ENCODE results near the gene CLDN17.

CLDN17 gene, protein sequence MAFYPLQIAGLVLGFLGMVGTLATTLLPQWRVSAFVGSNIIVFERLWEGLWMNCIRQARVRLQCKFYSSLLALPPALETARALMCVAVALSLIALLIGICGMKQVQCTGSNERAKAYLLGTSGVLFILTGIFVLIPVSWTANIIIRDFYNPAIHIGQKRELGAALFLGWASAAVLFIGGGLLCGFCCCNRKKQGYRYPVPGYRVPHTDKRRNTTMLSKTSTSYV

DNA sequence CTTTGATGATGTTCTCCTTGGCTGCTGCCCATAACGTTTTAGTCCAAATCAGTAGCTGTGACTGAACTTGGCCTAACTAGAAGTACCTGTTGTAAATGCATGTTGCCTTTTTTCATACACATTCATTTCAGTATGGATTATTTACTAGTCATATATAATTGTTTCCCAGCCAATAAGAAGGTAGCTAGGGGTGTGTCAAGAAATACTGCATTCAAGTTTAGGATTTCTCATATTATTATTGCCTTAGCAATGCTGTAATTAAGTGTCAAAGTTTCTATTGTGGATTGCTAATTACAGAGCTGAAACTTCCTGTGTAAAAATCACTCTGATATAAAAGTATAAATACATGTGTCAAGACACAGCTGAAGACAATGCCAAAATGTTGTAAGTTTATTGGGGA lies at the start of gene CLDN17:
Gene CLDN17 (minus strand): TSS at position 101 of the 400 bp plus-strand sequence. CDS start 188 bp downstream, outside the sequence.
- DNase-seq = no peak

DNA sequence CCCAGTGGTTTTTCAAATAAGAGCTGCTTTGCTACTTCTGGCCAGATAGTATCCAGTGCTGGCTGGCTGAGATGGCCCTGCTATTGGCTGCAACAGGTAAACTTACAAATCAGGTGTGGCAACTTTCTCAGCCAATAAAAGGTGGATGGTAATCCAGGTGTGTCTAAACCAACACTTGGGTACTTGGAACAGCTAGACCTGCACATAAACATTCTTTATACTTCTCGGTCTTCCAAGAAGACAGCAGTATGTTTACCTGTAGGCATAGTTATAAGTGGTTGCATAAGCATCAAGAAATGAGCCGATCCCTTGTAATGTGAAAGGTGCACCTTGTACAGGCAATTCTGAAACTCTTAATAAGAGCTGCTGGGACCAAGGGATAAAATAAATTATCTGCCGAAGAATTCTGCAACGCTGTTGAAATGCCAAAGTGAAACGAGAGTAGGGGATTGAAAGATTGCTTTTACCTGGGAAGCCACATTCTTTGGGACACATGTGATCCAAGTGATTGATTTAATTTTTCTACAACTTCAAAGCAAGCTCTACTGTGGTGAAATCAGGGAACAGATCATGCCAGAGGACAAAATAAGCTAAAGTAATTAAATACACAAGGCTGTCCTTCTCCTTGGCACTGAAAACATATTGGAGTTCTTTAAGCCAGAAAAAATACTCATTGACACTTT lies 49.6 kb upstream of the CLDN17 start, which contains the start of gene CLDN8:
Gene CLDN8 (minus strand): TSS at position 57 of the 683 bp plus-strand sequence. CDS start 172 bp downstream, outside the sequence.
- DNase-seq = no peak

DNA sequence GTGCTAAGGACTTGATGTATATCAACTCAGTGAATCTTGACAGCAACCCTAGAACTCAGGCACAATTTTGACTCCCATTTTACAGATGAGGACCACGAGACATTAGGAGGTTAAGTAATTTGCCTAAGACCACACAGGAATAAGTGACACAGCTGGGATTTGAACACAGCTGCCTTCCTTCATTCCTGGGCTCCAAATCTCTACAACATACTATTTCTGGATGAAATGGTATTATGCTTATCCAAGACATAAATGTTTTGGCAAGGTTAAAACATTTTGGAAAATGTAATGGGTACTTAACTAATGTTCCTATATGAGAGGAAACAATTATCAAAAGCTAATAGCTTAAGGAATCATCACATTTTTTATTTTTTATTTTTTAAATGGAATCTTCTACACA lies 44.5 kb upstream of the CLDN17 start:
- DNase-seq = no peak

DNA sequence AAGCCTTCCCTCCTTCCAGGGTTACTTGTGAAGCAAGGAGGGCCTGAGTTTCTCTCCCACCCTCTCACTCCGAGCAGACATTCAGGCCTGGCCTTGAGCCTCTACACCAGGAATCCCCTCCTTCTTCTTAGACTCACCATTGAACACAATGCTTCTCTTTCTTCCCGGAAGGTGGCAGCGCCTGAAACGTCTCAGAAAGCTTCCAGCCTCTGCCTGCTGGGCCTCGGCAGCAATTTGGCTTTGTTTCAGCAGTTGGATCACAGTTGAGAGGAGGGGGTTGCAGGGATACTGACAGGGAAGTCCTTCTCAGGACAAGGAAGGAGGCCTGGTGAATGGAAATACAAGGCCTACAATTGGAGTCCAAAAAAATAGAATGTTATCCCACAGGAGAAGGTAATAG lies 43.0 kb upstream of the CLDN17 start:
- no peak for DNase-seq

DNA sequence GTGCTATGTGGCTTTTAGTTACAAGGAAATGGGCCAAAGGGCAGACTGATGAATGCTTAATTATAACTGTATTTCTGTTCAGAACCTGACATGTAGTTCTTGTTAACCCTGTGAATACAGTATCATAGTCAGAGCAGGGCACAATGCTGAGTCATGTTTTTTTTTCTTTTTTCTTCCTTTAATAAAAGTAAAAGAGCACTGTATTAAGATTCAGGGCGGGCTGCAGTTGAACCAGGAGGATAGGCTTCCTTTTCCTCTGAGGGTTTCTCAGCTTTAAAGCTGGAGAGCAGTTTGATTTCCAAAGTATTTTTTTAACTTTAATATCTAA lies 40.6 kb upstream of the CLDN17 start:
- no peak for DNase-seq

DNA sequence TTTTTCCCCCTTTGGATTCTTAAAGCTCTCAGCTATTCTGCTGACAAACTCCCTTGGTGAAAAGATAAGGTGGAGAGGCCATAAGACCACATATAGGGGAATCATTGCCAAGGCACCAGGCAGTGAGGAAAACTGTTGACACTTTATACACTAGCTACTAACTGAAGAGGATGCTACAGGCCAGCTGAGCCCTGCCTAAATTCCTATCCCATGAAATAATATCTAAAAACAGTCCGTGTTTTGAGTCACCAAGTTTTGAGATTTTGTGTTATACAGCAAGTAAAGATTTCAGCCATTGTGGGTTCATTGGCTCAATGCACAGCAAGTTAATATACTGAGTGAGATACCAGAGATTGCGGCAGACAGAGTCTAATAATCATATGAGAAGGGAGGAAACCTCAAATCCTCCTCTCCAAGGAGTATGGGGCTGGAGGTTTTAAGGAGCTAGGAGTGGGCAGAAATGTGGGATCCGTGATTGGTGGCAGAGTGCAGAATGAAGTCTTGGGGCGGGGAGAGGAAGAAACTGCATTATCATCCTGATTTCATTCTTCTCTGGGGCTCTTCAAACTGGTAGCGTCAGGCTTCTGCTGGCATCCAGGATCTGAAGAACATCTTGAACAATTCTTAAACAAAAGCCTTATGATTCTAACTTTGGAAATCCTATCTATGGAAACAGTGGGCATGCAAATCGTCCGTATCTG lies 40.1 kb upstream of the CLDN17 start:
- no peak for DNase-seq

DNA sequence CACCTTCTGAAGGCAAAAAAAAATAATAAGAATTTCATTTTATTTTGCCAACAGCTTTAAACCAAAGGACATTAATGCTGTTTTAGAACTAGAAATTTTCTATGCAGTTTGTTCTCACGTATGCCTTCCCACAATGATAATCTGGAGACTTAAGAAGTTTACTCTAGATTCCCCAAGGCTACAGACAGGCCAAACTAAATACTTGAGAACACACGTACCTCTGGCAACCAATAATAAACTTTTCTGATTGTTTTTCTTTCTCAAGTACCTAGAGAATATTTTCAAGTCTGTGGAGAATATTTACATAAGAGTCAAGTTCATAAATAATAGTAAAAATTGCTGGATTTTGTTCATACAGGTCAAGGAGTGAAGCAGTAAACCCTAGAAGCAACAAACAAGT lies 33.4 kb upstream of the CLDN17 start:
- DNase-seq = no peak

DNA sequence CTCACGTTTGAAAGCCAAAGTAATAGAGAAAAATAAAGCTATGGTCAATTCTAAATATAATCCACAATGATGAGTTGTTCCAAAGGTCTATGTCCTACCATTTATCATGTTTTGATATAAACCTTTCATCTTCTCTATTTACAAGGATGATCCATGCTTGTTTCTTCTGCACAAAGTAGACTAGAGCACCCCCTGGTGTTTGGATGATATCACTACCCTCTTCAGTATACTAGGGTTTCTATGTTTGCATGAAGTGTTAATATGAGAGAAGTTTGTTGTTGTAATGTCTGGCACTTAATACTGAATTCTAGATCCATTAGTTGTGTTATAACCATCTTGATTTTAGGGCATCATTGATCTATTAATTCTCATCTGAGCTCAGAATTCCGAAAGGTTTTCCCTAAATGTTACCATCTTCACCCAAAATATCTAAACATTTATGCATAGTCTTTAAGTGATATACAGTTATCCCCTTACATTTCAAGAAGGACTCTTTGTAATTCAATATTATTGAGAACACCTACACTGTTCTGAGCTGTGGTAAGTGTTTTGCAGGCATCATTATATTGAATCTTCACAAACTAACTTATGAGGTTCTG lies 28.2 kb upstream of the CLDN17 start:
- peak; percentile 29 for DNase-seq

DNA sequence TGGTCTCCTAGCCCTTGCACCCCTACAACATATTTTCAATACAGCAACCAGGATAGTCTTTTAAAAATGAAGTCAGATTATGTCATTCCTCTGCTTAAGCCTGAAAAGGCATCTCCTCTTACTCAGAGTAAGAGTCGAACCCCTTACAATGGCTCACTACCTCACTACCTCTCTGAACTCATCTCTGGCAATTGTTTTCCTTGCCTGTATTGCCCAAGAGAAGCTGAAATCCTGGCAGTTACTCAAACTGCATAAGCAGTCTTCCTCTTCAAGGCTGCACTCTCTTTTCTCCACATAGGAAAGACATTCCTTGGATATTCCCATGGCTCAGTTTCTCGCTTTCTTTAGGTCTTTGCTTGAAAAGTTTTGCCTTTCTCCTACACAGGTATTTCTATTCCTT lies 26.6 kb upstream of the CLDN17 start:
- DNase-seq = no peak

DNA sequence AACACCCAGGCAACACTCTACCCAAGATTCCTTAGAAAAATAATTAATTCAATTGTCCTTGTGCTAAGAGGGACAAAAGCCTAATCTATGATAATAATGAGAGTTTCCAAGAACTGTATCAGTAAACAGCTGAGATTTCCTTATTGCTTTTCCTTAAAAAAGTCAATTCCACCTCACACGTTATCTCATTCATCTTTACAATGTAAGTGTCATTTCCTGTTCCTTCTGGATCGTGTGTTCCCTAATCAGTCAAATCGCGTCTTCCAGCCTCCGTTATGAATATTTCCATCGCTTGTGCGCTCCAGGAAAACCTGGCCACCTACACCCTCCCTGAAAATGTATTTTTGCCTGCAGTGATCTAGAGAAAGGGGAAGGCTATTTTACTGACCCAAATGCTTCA lies 23.9 kb upstream of the CLDN17 start:
- no peak for DNase-seq

DNA sequence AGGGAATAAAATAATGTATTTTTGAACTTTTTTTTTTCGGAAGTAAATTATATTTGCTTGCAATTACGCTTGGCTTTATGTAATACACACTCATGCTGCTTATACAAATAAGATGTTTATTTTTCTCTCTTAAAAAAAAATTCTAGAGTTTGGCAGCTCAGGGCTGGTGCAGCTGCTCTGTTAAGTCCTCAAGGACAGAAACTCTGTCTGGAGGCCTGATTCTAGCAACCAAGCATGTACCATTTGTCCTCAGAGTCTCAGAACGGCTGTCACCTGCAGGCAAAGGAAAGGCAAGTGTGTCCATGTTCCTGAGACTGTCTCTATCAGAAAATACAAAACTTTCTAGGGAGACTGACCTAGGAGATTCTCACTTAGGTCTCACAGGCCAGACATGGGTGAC lies 23.2 kb upstream of the CLDN17 start:
- DNase-seq = no peak

DNA sequence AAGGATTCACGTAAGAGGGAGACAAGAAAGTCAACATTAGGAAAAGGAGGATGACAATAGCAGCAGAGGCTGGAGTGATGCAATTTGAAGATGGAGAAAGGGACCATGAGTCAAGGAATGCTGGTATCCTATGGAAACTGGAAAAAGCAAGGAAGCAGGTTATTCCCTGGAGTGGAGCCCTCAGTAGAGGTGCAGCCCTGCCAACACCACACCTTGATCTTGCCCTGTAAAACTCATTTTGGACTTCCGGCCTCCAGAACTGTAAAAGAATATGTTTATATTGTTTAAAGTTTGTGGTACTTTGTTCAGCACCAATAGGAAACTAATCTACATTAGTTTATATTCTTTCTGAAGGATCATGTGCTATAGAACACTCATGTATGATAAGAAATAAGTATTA lies 19.6 kb upstream of the CLDN17 start:
- DNase-seq = no peak

DNA sequence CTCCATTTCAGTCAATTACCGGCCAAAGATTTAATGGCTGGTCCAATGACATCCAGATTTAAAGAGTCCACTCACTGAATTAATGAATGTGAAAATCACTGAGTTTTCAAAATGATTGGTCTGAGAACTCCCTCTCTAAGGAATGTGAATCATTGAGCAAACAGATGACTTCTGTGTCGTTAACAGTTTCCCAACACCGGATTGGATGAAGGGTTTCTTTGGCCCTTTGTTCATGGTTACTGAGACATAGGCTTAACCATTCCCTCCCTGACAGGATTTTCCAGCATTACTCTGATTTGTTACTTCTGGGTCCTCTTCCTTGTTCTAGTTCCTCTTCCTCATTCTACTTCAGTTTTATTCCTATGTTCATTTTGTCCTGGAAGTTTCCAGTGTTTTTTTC lies 1.5 kb upstream of the CLDN17 start:
- no peak for DNase-seq

DNA sequence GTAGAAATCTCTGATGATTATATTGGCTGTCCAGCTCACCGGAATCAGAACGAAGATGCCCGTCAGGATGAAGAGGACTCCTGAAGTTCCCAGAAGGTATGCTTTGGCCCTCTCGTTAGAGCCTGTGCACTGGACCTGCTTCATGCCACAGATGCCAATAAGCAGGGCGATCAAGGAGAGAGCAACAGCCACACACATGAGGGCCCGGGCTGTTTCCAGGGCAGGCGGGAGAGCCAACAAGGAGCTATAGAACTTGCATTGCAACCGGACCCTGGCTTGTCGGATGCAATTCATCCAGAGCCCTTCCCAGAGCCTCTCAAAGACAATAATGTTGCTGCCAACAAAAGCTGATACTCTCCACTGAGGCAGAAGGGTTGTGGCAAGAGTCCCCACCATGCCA lies 434 bp downstream of the CLDN17 start:
- DNase-seq = no peak

DNA sequence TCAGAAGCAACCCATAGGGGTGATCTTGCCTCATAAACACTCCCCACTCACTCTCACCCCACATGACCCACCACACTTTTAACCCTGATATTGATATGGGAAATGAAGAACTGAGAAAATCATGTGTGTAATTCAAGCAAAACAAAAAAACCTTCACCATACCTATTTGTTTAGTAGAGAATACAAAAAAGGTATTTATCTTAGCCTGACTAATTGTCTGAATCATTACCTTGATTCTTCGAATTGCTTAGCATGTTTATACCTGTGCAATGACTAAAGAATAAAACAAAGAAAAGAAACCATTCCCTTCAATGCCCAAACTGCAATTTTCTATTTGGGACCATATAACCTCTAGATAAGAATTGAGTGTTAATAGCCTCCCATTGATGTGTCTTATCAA lies 1.8 kb downstream of the CLDN17 start:
- no peak for DNase-seq

DNA sequence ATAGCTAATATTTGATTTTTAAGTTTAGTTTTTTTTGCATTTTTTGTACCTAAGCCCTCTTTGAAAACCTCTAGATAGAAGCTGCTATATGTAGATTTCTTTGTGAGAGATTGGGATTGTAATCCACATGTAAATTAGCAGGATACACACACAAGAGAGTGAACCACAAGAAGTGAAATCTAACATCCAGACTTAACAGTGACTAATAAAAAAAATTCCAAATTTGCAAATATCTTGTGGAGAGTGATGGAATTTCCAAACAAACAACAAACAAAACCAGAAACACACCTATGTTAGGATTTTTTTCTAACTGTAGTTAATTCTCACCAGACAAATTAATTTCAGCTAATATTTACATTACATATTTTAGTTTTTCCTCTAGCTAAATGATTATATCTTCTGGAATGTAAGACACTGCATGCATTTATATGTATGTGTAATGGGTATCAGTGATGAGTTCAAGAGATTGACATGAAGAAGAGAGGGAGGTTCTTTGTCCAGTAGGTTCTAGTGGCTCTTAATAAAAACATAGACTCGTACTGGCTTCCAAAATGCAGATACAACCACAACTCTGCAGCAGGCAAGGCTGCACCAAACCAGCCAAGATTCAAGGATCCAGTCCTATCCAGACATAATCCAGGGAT lies 12.8 kb downstream of the CLDN17 start:
- DNase-seq = no peak

DNA sequence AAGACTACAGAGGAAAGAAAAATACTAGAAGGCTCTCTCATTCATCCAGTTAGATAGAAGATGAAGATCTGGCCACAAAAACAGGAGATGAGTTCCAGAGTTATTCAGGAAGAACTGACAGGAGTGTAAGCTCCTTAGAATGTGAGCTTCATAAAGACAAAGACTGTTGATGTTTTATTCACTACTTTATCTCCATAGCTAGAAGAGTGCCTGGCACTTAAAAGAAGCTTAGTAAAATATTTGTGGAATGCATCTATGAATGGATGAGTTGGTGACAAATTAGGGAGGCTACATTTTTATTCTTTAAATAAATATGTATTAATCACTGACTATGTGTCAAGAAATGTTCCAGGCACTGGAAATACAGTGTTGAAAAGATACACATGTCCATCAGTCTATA lies 13.8 kb downstream of the CLDN17 start:
- no peak for DNase-seq

DNA sequence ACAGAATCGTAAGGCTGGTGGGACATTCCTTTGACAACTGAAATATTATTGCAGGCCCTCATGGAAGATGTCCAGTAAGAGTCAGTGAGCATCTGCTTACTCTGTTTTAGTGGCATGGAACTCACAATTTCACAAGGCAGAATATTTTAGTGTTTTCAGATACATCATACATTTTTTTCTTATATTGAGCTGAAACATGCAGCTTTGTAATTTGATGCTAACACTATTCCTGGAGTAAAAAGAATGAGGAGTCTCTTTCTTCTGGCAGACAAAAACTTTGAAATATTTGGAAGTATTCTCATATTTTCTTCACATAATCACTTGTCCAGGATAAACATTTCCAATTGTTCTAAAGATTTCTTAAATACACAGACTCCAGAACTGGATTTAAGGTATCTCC lies 17.7 kb downstream of the CLDN17 start:
- no peak for DNase-seq

DNA sequence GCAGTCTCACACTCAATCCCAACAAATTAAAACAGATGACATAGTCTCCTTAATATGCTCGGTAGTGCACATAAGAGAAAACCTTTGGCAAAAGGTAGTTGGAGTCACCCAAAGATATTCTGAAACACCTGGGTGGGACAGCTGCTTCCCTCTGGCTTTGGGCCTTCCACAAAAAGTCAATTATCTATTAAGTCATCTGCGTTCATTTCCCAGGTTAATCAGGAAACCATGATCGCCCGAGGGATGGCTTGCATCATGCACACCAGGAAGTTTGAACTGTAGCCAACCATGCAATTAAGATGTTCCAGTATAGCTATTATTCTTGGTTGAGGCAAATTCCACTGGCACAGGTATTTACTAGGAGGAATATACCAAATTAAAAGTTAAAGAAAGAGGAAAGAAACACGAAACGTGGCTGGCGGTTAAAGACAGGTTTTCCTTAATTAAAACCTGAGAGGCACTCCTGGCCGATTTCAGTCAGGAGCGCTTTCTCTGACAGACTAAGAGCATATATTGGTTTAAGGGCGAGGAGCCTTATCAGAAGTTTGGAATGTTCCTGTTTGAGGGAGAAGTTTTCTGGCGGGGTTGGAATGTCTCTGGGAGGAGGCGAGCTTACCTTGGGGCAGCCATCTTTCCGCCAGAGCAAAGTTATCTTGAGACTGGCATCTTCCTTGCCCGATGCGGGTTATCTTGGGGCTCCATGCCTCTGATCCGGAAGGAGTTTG lies 19.9 kb downstream of the CLDN17 start:
- DNase-seq = no peak

DNA sequence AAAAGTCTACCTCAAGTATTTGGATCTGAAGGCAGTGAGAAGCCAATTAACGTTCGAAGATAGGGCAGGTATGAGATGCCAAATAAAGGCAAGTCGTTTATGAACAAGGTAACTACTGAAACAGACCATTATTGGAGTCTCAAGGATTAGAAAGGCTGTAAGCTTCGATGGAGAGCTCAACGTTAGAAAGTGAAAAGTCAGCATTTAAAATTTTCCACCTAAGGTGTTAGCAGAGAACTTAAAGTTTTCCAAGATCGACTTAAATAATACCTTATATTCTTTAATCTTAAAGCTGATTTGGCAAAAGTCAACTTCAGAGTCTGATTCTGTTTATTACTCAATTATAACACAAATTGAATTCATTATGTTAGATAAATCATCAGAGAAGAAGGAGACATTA lies 28.1 kb downstream of the CLDN17 start:
- DNase-seq = no peak

DNA sequence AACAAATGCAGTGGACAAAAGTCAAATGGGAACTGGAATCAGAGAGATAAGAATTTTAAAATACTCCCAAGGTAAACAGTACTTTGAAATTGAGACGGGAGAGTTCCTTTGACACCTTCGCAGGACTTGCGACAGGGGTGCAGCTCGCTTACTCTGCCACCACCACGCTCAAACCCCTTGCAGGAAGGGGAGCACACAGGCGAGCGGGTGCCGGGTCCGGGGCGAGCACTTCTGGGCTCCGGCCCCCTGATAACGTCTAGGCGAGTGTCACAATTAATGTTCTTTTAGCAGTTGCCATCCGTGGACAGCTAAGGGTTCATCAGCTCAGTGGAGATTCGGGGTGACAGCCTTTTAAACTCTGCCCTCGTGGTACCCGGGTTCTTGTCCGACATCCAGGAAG lies 37.4 kb downstream of the CLDN17 start:
- DNase-seq = no peak

DNA sequence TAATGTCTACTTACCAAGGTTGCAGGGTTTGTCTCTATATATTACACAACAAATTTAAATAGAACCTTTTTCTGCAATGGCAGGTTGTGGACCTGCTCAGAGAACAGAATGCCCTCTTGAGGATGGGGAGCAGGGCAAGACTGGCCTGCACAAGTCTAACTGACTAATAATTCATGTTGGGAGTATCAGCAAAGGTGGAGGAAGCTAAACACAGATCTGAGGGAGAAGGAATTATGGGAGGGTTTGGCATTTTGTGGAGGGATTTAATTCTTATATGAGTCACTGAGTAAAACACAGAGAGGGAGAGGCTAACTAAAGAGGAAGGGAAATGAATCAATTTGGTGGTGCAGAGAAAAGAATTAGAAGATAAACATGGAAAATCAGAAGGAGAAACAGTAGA lies 40.0 kb downstream of the CLDN17 start:
- no peak for DNase-seq

DNA sequence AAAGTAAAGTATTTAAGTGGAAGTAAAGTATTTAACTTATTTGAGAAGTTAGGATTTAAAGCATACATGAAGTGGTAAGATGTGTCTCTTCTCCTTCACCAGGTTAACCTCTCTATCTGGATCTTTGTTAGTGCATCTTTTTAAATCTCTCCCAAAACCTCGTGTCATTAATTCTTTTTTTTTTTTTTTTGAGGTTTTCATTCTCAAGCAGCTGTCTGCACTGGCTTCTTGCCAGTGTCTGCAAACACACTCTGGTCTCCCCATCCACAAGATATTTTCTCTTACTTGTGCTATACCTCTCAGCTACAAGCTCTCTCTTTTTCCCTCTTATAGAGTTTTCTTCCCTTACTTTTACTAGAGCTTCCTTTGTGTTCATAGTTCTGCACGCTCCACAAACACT lies 49.0 kb downstream of the CLDN17 start:
- no peak for DNase-seq
